Ascending aorta (tissue), 2 donors: ENCODE results near the gene EMC8. TPM values are rescaled to one million over a fixed set of nuclear protein-coding genes. Genes with fewer than 3 reads are reported as not detected.

ENCODE experiments used
- DNase-seq, 2 donors: peaks; one replicate each; pipeline ENCODE4 v3.0.0-alpha.2; 2019; ENCODE audit warnings: low spot score in 2 of 2
- H3K27ac ChIP-seq, 2 donors: fragments of 200-600 bp; sonication (generic); one replicate each; pipeline ENCODE4 v1.5.1; 2016 to 2017; ENCODE audit warnings: mild to moderate bottlenecking in 1 of 2
- H3K27me3 ChIP-seq: fragments of 200-600 bp; sonication (generic); one replicate; pipeline ENCODE4 v1.5.1; 2017
- H3K36me3 ChIP-seq, 2 donors: fragments of 200-600 bp; sonication (generic); one replicate each; pipeline ENCODE4 v1.5.1; 2016
- H3K4me1 ChIP-seq, 2 donors: fragments of 200-600 bp; sonication (generic); one replicate each; pipeline ENCODE4 v1.5.1; 2016 to 2017; ENCODE audit warnings: mild to moderate bottlenecking in 1 of 2
- H3K4me3 ChIP-seq, 2 donors: fragments of 200-600 bp; sonication (generic); one replicate each; pipeline ENCODE4 v1.5.1; 2016 to 2017; ENCODE audit warnings: mild to moderate bottlenecking in 1 of 2
- H3K9me3 ChIP-seq, 2 donors: fragments of 200-600 bp; sonication (generic); one replicate each; pipeline ENCODE4 v1.5.1; 2016
- intact Hi-C: fragments of 100-400 bp; cut with DNase I; formaldehyde crosslinking; loops from one replicate; pipeline ENCODE4 v1.15.1; 2023
- total RNA-seq: library from RNA; depleted of rRNA; stranded (reverse); fragments of >200 nt; gene quantifications from one replicate; pipeline ENCODE4 v1.1.0, GENCODE V29; 2016
- TF ChIP-seq, protein P1 (sequence below), 3 experiments: fragments of 200-600 bp in 2 of 3; fragments of 450-650 bp in 1 of 3; sonication (generic) in 2 of 3; IDR thresholded peaks; one replicate each; pipeline ENCODE4 v1.5.1; 2016 to 2019; ENCODE audit warnings: antibody characterized with exemption in 3 of 3, mild to moderate bottlenecking in 1 of 3, moderate library complexity in 1 of 3

Gene EMC8
- total RNA-seq, 1 donor from 2014 or later, result 11.9 TPM

DNA sequence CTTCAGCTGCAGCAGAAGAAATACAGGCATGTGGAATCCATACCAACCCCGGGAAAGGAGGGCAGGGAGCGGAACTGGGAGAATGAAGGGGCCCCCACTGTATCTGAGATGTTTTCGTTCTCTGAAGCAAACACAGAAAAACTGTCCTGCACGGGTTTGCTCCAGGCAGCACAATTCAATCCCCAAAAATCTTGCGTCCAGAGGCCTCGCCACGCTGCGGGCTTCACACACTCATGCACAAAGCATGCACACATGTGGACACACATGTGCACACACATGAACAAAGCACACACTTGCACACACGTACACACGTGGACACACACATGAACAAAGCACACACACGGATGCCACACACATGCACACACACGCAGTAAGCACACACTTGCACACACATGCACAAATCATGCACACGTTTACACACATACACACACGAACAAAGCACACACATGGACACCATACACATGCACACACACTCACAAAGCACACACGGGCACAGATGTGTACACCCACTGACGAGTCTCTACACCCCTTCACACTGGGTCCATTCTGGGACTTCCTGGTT lies 27.4 kb upstream of the EMC8 start:
- DNase-seq, result no peak
- Histone ChIP-seq H3K27ac (no peak overlapping the region), H3K27me3 (no peaks in the 10 kb centered on the region), H3K4me3 (no peak overlapping the region), H3K4me1 (no peaks in the 10 kb centered on the region), H3K9me3 (no peaks in the 10 kb centered on the region), H3K36me3 (no peaks in the 10 kb centered on the region)
- intact Hi-C loops, result no loop called here
- TF ChIP-seq, protein P1, sequence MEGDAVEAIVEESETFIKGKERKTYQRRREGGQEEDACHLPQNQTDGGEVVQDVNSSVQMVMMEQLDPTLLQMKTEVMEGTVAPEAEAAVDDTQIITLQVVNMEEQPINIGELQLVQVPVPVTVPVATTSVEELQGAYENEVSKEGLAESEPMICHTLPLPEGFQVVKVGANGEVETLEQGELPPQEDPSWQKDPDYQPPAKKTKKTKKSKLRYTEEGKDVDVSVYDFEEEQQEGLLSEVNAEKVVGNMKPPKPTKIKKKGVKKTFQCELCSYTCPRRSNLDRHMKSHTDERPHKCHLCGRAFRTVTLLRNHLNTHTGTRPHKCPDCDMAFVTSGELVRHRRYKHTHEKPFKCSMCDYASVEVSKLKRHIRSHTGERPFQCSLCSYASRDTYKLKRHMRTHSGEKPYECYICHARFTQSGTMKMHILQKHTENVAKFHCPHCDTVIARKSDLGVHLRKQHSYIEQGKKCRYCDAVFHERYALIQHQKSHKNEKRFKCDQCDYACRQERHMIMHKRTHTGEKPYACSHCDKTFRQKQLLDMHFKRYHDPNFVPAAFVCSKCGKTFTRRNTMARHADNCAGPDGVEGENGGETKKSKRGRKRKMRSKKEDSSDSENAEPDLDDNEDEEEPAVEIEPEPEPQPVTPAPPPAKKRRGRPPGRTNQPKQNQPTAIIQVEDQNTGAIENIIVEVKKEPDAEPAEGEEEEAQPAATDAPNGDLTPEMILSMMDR (IDR thresholded peaks at IDR 0.05), result no peak

DNA sequence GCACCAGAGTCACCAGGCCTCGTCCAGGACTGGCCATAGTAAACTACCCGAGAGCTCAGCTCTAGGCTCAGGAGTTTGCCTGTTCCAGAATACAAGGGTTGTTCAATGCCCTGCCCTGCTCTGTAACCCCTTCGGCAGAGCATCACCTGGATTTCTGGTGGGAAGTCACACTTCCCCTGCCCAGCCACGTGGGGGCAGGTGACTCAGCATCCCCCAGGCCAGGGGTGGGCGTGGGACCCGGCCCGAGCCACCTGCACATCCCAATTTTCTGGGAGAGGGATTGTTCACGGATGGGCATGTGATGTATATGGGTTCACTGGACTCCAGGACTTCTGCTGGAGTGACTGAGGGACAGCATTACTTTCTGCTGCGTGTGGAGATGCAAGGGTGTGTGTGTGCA lies 26.0 kb upstream of the EMC8 start:
- no peak for DNase-seq
- no peaks in the 10 kb centered on the region for H3K4me1 ChIP-seq
- no peak overlapping the region for H3K4me3 ChIP-seq
- no peaks in the 10 kb centered on the region for H3K36me3 ChIP-seq
- H3K27me3 ChIP-seq, result no peaks in the 10 kb centered on the region
- no peak overlapping the region for H3K27ac ChIP-seq
- TF ChIP-seq, protein P1 (IDR thresholded peaks at IDR 0.05), result no peak
- H3K9me3 ChIP-seq, result no peaks in the 10 kb centered on the region
- intact Hi-C loops, result no loop called here

DNA sequence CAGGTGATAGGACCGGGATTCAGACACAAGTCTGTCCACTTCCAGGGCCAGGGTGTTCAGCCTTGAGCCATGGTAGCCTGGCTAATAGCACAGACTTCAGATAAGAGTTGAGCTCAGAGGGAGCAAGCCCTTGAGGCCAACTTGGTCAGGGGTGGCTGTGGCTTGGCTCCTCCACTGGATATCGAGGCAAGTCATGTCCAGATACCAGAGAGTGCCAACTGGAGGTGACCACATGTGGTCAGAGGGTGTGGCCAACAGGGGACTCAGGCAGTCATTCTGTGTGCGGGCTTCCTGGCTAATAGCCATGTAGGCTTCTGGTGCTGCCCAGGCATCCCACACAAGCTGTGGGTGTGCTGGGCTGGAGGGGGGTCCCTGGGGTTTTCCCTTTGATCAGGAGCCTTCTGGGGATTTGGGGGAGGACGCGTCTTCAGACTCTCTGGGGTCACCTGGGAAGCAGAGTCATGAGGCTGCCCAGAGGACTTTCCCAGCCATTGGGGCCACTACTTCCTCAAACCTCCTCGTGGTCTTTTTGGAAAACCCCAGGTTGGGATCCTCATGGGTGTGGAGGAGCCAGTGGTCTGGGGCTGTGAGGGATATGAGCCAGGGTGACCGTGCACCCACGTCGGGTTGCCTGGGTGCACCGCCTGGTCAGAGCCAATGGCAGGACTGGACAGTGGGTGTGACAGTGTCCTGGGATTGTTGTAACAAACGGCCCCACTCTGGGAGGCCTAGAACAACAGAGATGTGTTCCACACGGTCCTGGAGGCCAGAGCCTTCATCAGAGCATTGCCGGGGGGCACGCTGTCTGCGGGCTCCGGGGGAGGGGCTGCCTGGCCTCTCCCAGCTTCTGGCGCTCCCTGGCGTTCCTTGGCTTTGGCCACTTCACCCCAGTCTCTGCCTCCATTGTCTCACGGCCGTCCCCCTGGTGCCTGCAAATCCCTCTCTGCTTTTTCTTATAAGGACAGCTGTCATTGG lies 25.1 kb upstream of the EMC8 start:
- intact Hi-C loops, result no loop called here
- TF ChIP-seq, protein P1 (IDR thresholded peaks at IDR 0.05), result no peak
- Histone ChIP-seq H3K9me3 (no peaks in the 10 kb centered on the region), H3K4me3 (no peak overlapping the region), H3K27ac (no peak overlapping the region), H3K36me3 (no peaks in the 10 kb centered on the region), H3K4me1 (no peaks in the 10 kb centered on the region), H3K27me3 (no peaks in the 10 kb centered on the region)
- DNase-seq, result no peak

DNA sequence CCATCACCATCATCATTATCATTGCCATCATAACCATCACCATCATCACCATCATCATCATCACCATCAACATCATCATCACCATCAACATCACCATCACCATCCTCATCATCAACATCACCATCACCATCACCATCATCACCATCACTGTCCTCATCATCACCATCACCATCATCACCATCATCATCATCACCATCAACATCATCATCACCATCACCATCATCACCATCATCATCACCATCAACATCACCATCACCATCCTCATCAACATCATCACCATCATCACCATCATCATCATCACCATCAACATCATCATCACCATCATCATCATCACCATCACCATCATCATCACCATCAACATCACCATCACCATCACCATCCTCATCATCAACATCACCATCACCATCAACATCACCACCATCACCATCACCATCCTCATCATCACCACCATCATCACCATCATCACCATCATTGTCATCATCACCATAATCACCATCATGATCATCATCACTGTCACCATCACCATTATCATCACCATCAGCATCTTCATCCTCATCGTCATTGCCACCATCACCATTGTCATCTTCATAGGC lies 24.1 kb upstream of the EMC8 start:
- intact Hi-C loops, result no loop called here
- TF ChIP-seq, protein P1 (IDR thresholded peaks at IDR 0.05), result no peak

GRCh38 chr16:85822145-85822544 lies 22.8 kb upstream of the EMC8 start:
- H3K4me1 ChIP-seq, result no peaks in the 10 kb centered on the region
- no peaks in the 10 kb centered on the region for H3K9me3 ChIP-seq
- TF ChIP-seq, protein P1 (IDR thresholded peaks at IDR 0.05), result no peak
- intact Hi-C loops, result no loop called here
- H3K27me3 ChIP-seq, result no peaks in the 10 kb centered on the region
- H3K27ac ChIP-seq, result no peak overlapping the region
- no peak overlapping the region for H3K4me3 ChIP-seq
- DNase-seq, result no peak
- no peaks in the 10 kb centered on the region for H3K36me3 ChIP-seq

More for the DNA sequence above, 24.1 kb upstream of the EMC8 start:
- no peak for DNase-seq
- no peaks in the 10 kb centered on the region for H3K36me3 ChIP-seq
- no peak overlapping the region for H3K27ac ChIP-seq
- H3K4me1 ChIP-seq, result no peaks in the 10 kb centered on the region
- H3K4me3 ChIP-seq, result no peak overlapping the region
- no peaks in the 10 kb centered on the region for H3K9me3 ChIP-seq
- no peaks in the 10 kb centered on the region for H3K27me3 ChIP-seq
